ENCODE results near the gene OR2AE1.

OR2AE1 gene

DNA sequence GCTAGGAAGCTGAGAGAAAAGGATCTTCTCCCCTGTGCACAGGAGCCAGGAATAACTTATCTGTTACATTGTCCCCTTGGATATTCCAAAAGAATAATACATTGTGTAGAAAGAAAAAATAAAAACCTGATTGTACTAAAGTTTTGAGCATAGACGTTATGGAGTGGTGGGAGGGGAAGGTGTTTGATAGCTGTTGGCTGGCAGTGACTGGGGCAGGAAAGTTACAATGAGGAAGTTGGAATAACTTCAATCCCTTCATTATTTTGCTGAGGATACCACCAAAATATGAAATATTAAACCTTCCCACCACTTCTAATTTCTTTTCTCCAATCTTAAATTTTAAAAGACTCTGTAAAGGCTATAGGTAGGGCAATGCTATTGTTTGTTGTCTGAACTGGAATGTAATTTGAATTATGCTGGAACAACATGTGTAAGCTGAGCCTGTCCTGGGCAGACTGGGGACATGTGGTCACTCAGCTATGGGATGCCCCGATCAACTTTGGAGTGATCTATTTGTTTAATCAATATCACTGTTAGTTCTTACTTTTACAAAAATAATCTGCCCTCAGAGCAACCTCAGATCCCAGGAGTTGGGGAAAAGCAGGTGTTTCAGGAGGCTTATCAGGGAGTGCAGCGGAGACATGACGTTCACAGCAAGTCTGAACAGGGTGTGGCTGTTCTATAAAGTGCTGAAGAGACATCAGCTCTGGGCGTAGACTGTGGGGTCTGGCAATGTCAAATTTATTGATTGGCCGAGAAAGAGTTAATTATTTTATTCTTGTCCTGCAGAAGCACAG is 28.2 kb downstream of the OR2AE1 start:
- TF ChIP-seq, protein P1, sequence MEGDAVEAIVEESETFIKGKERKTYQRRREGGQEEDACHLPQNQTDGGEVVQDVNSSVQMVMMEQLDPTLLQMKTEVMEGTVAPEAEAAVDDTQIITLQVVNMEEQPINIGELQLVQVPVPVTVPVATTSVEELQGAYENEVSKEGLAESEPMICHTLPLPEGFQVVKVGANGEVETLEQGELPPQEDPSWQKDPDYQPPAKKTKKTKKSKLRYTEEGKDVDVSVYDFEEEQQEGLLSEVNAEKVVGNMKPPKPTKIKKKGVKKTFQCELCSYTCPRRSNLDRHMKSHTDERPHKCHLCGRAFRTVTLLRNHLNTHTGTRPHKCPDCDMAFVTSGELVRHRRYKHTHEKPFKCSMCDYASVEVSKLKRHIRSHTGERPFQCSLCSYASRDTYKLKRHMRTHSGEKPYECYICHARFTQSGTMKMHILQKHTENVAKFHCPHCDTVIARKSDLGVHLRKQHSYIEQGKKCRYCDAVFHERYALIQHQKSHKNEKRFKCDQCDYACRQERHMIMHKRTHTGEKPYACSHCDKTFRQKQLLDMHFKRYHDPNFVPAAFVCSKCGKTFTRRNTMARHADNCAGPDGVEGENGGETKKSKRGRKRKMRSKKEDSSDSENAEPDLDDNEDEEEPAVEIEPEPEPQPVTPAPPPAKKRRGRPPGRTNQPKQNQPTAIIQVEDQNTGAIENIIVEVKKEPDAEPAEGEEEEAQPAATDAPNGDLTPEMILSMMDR (IDR thresholded peaks at IDR 0.05; ENCODE audit: low read depth, low read length) = no peak
- DNase-seq (ENCODE audit: extremely low read depth, low read depth) = no peak

DNA sequence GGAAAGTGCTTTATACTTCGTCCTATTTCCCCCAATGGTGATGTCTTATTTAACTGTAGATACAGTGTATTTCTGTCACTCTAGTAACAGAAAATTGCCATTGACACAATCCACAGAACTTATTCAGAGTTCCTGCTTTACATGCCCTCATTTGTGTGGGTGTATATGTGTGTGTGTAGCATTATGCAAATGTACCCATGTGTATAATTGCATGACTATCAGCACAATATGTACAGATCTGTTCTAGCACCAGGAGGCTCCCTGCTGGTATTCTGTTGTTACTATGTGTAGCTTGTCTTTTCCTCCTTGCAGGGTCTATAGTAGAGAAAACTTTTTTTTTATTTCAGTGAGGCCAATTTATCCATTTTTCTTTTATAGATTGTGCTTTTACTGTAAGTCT is 32.5 kb downstream of the OR2AE1 start:
- TF ChIP-seq, protein P1 (IDR thresholded peaks at IDR 0.05; ENCODE audit: low read depth, low read length) = no peak
- DNase-seq (ENCODE audit: extremely low read depth, low read depth) = no peak

DNA sequence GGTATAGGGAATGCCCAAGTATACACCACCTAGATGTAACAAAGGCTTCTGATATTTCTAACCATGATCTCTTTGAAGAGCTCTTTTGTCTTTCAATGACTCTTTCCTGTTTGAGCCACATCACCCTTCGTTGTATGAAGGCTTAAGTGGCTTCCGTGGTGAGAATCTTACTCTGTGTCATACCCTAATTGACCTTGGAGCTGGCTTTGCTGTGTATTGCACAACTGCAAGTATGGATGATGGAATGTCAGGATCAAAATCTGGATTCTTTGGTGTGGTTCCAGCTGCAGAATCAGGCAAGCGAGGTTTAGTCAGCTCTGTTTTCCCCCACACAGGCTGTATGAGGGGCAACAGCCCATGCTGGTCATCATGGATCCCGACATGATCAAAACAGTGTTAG is 33.0 kb downstream of the OR2AE1 start:
- TF ChIP-seq, protein P1 (IDR thresholded peaks at IDR 0.05; ENCODE audit: low read depth, low read length) = no peak
- no peak for DNase-seq (ENCODE audit: extremely low read depth, low read depth)

DNA sequence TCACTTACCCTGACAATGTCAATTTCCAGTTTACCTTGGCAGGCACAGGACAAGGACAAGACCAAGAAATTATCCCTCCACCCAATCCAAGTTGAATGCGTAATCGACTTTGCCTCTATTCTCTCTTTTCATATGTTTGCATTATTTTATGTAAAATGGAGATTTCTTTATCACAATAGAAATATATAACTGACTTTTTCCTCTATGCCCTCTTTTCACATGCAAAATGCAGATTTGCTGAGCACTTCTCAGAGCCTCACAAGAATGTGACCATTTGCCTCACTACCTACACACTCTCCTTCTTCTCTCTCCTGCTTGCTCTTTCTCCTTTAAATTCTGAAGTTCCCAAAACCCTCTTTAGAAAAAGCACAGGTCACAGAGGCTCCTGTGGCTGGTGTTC is 33.9 kb downstream of the OR2AE1 start:
- TF ChIP-seq, protein P1 (IDR thresholded peaks at IDR 0.05; ENCODE audit: low read depth, low read length) = no peak
- DNase-seq (ENCODE audit: extremely low read depth, low read depth) = no peak

DNA sequence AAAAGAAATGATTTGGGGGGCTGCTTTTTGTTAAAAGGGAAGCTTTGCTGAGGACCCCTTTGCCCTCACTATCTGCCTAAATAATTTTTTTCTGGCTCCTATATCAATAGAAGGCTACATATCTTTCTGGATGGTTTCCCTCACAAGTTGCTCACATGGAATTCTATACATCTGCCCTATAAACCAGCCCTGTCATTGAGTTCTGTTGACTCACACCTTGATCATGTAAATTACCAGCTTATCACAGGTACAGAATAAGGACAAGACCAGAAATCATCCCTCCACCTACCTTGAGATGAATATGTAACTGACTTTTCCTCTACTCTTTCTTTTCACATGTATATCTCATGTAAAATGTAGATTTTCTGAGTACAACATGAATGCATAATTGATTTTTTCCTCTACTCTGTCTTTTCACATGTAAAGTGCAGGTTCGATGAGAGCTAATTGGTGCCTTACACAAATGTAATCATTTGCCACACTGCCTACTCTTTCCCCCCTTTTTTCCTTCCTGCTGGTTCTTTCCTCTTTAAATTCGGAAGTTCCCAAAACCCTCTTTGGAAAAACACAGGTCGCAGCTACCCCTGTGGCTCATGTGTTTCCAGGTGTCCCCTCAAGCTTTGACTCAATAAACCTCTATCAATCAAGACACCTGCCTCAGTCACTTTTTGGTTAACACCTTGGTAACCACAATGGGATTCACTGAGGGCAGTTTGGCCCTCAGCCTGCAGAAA is 36.5 kb downstream of the OR2AE1 start:
- DNase-seq (ENCODE audit: extremely low read depth, low read depth) = no peak
- TF ChIP-seq, protein P1 (IDR thresholded peaks at IDR 0.05; ENCODE audit: low read depth, low read length) = no peak

DNA sequence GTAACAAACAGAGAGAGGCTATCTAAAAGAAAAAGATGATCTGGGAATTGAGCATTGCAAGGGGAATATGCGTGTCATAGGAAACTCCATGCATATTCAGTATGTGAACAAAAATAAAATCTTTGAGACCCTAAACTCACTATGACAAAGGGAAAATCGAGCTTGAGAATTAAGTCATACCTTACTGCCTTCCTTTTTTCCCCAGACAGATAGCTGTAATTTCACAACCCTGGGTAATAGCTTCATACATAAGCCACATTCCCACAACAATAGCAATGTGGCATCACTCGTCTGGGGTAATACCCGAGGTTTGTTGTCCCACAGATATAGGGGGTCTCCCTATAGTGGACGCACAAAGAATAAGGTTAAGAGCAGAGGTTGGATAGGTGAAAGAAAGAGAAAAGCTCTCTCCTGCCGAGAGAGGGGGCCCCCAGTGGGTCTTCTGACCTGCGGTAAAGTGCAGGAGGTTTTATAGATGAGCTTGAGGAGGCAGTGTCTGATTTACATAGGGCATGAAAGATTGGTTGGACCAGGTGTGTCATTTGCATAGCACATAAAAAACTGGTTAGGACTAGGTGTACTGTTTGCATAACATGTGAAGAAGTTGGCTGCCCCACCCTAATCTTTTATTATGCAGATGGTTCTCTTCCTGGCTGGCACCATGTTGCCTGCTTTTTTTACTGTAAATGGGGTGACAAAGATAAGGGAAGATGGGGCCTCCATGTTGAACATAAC is 37.4 kb downstream of the OR2AE1 start:
- no peak for DNase-seq (ENCODE audit: extremely low read depth, low read depth)
- TF ChIP-seq, protein P1 (IDR thresholded peaks at IDR 0.05; ENCODE audit: low read depth, low read length) = no peak

Measured in AG09319 (cell line).